ENCODE data around the gene STARD7.

GRCh38 chr2:96164459-96165184, 44.0 kb downstream of the STARD7 start:
- TF ChIP-seq CTCF (IDR thresholded peaks at IDR 0.05) (no peak), KDM1A (IDR thresholded peaks at IDR 0.05; ENCODE audit: low read depth) (no peak), JUN (IDR thresholded peaks at IDR 0.05) (no peak), CBX2 (IDR thresholded peaks at IDR 0.05; ENCODE audit: borderline replicate concordance, low read depth) (no peak), BHLHE40 (IDR thresholded peaks at IDR 0.05; ENCODE audit: low read depth, low read length) (no peak), CEBPB (IDR thresholded peaks at IDR 0.05) (no peak), POLR2A (IDR thresholded peaks at IDR 0.05; ENCODE audit: low read length) (no peak), CHD2 (IDR thresholded peaks at IDR 0.05; ENCODE audit: low read length, partially characterized antibody) (no peak)

Data from A549 (cell line).